ENCODE measurements around the gene CHD3.

CHD3 gene

DNA sequence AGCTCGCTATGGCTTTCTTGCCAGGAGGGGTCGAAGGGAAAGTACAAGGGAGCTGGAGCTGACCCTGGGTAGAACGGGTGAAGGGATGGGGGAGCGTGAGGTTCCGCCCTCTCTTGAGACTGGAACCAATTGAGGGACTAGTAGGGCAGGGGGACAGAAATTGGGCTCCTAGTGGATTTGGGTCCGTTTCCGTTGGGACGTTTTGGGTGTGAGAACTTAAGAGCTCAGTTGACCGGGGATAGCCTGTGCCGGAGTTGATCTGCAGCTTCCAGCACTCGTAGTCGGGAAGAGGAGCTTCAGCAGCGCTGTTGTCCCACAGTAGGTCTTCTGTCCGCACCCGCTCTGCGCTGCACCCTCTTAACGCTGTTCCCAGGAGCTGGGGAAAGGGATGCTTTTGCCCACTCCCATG, 43.9 kb downstream of the CHD3 start (continued):
- TF ChIP-seq SCRT2 (tag by site-specific recombination; IDR thresholded peaks at IDR 0.05) = no peak
- no peak for TF ChIP-seq ZBTB21 (tag by site-specific recombination; IDR thresholded peaks at IDR 0.05)
- no peak for TF ChIP-seq SALL2 (tag by site-specific recombination; IDR thresholded peaks at IDR 0.05; ENCODE audit: borderline replicate concordance)
- TF ChIP-seq ZNF426 (tag by site-specific recombination; IDR thresholded peaks at IDR 0.05) = no peak
- no peak for TF ChIP-seq ZNF48 (tag by site-specific recombination; IDR thresholded peaks at IDR 0.05)
- TF ChIP-seq ZNF747 (tag by site-specific recombination; IDR thresholded peaks at IDR 0.05) = no peak
- TF ChIP-seq ZNF626 (tag by site-specific recombination; IDR thresholded peaks at IDR 0.05) = no peak
- TF ChIP-seq ZNF175 (tag by site-specific recombination; IDR thresholded peaks at IDR 0.05) = no peak
- TF ChIP-seq, protein P1, sequence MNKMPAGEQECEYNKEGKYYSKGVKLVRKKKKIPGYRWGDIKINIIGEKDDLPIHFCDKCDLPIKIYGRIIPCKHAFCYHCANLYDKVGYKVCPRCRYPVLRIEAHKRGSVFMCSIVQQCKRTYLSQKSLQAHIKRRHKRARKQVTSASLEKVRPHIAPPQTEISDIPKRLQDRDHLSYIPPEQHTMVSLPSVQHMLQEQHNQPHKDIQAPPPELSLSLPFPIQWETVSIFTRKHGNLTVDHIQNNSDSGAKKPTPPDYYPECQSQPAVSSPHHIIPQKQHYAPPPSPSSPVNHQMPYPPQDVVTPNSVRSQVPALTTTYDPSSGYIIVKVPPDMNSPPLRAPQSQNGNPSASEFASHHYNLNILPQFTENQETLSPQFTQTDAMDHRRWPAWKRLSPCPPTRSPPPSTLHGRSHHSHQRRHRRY (tag by site-specific recombination; IDR thresholded peaks at IDR 0.05) = no peak
- no peak for TF ChIP-seq ZBTB20 (tag by site-specific recombination; IDR thresholded peaks at IDR 0.05)
- no peak for TF ChIP-seq TRIM28 (IDR thresholded peaks at IDR 0.05; ENCODE audit: borderline replicate concordance, low read length)
- TF ChIP-seq ZSCAN30 (tag by site-specific recombination; IDR thresholded peaks at IDR 0.05) = no peak
- TF ChIP-seq, protein P2, sequence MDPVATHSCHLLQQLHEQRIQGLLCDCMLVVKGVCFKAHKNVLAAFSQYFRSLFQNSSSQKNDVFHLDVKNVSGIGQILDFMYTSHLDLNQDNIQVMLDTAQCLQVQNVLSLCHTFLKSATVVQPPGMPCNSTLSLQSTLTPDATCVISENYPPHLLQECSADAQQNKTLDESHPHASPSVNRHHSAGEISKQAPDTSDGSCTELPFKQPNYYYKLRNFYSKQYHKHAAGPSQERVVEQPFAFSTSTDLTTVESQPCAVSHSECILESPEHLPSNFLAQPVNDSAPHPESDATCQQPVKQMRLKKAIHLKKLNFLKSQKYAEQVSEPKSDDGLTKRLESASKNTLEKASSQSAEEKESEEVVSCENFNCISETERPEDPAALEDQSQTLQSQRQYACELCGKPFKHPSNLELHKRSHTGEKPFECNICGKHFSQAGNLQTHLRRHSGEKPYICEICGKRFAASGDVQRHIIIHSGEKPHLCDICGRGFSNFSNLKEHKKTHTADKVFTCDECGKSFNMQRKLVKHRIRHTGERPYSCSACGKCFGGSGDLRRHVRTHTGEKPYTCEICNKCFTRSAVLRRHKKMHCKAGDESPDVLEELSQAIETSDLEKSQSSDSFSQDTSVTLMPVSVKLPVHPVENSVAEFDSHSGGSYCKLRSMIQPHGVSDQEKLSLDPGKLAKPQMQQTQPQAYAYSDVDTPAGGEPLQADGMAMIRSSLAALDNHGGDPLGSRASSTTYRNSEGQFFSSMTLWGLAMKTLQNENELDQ (tag by site-specific recombination; IDR thresholded peaks at IDR 0.05; ENCODE audit: low read depth) = no peak
- TF ChIP-seq, protein P3, sequence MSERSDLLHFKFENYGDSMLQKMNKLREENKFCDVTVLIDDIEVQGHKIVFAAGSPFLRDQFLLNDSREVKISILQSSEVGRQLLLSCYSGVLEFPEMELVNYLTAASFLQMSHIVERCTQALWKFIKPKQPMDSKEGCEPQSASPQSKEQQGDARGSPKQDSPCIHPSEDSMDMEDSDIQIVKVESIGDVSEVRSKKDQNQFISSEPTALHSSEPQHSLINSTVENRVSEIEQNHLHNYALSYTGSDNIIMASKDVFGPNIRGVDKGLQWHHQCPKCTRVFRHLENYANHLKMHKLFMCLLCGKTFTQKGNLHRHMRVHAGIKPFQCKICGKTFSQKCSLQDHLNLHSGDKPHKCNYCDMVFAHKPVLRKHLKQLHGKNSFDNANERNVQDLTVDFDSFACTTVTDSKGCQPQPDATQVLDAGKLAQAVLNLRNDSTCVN (tag by site-specific recombination; optimal IDR thresholded peaks at IDR 0.05) = no peak
- TF ChIP-seq, protein P4, sequence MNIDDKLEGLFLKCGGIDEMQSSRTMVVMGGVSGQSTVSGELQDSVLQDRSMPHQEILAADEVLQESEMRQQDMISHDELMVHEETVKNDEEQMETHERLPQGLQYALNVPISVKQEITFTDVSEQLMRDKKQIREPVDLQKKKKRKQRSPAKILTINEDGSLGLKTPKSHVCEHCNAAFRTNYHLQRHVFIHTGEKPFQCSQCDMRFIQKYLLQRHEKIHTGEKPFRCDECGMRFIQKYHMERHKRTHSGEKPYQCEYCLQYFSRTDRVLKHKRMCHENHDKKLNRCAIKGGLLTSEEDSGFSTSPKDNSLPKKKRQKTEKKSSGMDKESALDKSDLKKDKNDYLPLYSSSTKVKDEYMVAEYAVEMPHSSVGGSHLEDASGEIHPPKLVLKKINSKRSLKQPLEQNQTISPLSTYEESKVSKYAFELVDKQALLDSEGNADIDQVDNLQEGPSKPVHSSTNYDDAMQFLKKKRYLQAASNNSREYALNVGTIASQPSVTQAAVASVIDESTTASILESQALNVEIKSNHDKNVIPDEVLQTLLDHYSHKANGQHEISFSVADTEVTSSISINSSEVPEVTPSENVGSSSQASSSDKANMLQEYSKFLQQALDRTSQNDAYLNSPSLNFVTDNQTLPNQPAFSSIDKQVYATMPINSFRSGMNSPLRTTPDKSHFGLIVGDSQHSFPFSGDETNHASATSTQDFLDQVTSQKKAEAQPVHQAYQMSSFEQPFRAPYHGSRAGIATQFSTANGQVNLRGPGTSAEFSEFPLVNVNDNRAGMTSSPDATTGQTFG (tag by site-specific recombination; IDR thresholded peaks at IDR 0.05; ENCODE audit: borderline replicate concordance) = no peak
- no peak for TF ChIP-seq ZNF701 (tag by site-specific recombination; IDR thresholded peaks at IDR 0.05)
- TF ChIP-seq ZNF629 (tag by site-specific recombination; IDR thresholded peaks at IDR 0.05) = no peak
- no peak for TF ChIP-seq ZNF416 (tag by site-specific recombination; IDR thresholded peaks at IDR 0.05)
- TF ChIP-seq ZNF510 (tag by site-specific recombination; IDR thresholded peaks at IDR 0.05; ENCODE audit: insufficient replicate concordance) = no peak
- no peak for TF ChIP-seq MEIS1 (CRISPR knock-in tag; IDR thresholded peaks at IDR 0.05; ENCODE audit: borderline replicate concordance)
- TF ChIP-seq, protein P5, sequence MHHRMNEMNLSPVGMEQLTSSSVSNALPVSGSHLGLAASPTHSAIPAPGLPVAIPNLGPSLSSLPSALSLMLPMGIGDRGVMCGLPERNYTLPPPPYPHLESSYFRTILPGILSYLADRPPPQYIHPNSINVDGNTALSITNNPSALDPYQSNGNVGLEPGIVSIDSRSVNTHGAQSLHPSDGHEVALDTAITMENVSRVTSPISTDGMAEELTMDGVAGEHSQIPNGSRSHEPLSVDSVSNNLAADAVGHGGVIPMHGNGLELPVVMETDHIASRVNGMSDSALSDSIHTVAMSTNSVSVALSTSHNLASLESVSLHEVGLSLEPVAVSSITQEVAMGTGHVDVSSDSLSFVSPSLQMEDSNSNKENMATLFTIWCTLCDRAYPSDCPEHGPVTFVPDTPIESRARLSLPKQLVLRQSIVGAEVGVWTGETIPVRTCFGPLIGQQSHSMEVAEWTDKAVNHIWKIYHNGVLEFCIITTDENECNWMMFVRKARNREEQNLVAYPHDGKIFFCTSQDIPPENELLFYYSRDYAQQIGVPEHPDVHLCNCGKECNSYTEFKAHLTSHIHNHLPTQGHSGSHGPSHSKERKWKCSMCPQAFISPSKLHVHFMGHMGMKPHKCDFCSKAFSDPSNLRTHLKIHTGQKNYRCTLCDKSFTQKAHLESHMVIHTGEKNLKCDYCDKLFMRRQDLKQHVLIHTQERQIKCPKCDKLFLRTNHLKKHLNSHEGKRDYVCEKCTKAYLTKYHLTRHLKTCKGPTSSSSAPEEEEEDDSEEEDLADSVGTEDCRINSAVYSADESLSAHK (tag by site-specific recombination; IDR thresholded peaks at IDR 0.05) = no peak
- TF ChIP-seq, protein P6, sequence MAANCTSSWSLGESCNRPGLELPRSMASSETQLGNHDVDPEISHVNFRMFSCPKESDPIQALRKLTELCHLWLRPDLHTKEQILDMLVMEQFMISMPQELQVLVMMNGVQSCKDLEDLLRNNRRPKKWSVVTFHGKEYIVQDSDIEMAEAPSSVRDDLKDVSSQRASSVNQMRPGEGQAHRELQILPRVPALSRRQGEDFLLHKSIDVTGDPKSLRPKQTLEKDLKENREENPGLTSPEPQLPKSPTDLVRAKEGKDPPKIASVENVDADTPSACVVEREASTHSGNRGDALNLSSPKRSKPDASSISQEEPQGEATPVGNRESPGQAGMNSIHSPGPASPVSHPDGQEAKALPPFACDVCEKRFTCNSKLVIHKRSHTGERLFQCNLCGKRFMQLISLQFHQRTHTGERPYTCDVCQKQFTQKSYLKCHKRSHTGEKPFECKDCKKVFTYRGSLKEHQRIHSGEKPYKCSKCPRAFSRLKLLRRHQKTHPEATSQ (tag by site-specific recombination; IDR thresholded peaks at IDR 0.05) = no peak
- no peak for TF ChIP-seq ZNF530 (tag by site-specific recombination; IDR thresholded peaks at IDR 0.05; ENCODE audit: low read depth)
- no peak for TF ChIP-seq ZNF654 (tag by site-specific recombination; IDR thresholded peaks at IDR 0.05; ENCODE audit: low read depth)
- TF ChIP-seq ZNF266 (tag by site-specific recombination; IDR thresholded peaks at IDR 0.05; ENCODE audit: low read depth) = no peak
- TF ChIP-seq ZNF624 (tag by site-specific recombination; IDR thresholded peaks at IDR 0.05) = no peak
- TF ChIP-seq ZNF214 (tag by site-specific recombination; IDR thresholded peaks at IDR 0.05; ENCODE audit: borderline replicate concordance) = no peak
- TF ChIP-seq, protein P7, sequence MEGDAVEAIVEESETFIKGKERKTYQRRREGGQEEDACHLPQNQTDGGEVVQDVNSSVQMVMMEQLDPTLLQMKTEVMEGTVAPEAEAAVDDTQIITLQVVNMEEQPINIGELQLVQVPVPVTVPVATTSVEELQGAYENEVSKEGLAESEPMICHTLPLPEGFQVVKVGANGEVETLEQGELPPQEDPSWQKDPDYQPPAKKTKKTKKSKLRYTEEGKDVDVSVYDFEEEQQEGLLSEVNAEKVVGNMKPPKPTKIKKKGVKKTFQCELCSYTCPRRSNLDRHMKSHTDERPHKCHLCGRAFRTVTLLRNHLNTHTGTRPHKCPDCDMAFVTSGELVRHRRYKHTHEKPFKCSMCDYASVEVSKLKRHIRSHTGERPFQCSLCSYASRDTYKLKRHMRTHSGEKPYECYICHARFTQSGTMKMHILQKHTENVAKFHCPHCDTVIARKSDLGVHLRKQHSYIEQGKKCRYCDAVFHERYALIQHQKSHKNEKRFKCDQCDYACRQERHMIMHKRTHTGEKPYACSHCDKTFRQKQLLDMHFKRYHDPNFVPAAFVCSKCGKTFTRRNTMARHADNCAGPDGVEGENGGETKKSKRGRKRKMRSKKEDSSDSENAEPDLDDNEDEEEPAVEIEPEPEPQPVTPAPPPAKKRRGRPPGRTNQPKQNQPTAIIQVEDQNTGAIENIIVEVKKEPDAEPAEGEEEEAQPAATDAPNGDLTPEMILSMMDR (tag by site-specific recombination; IDR thresholded peaks at IDR 0.05) = no peak
- no peak for TF ChIP-seq ZNF514 (tag by site-specific recombination; IDR thresholded peaks at IDR 0.05)
